Endothelial cell of umbilical vein (primary cell): ENCODE data around the gene HECTD2. TPM values are rescaled to one million over a fixed set of nuclear protein-coding genes. Genes with fewer than 3 reads are reported as not detected.

Experiments
- BruUV-seq: library from RNA; stranded (reverse); fragments of 400-500 nt; replicated peaks from 2 replicates; lab custom pipeline; 2021; lab: Mats Ljungman, UMichigan
- CTCF ChIA-PET: fragments of 300-600, 350-600 bp; sonication (Branson Sonifier 250); formaldehyde crosslinking; loops from one replicate; lab custom pipeline; 2021; ENCODE audit warnings: antibody characterized with exemption, inconsistent platforms; lab: Charles Lee
- POLR2A ChIA-PET: fragments of 300-600, 350-600 bp; sonication (Branson Sonifier 250); formaldehyde crosslinking; loops from one replicate; lab custom pipeline; 2021; ENCODE audit warnings: antibody characterized with exemption, inconsistent platforms; lab: Charles Lee
- DNase-seq: peaks from one replicate; pipeline ENCODE4 v3.0.0-alpha.2; 2011; ENCODE audit warnings: low read depth, low spot score
- FAIRE-seq: peaks from 2 replicates; lab custom pipeline; 2011; peaks lifted over from hg19 to GRCh38; lab: Jason Lieb, UNC
- H2AFZ ChIP-seq: 2 replicates; pipeline ENCODE4 v1.6.0; 2012; ENCODE audit warnings: low read depth, low read length, control low read depth, inconsistent platforms
- H3K27ac ChIP-seq: 2 replicates; pipeline ENCODE4 v1.5.1; 2011; ENCODE audit warnings: low read depth, mild to moderate bottlenecking, control low read depth, low read length, moderate library complexity; ENCODE audit not compliant: insufficient read depth
- H3K27me3 ChIP-seq, 2 experiments: 2 replicates each; pipeline versions ENCODE4 v1.6.0 to v1.6.1; 2011; ENCODE audit warnings: low read length in 2 of 2, mixed read lengths in 1 of 2; ENCODE audit not compliant: control insufficient read depth in 2 of 2, insufficient read depth in 2 of 2
- H3K36me3 ChIP-seq, 2 experiments: 2 replicates in 1 of 2; 3 replicates in 1 of 2; pipeline ENCODE4 v1.5.1; 2011; ENCODE audit warnings: low read length in 2 of 2, mild to moderate bottlenecking in 1 of 2, moderate library complexity in 1 of 2; ENCODE audit not compliant: control insufficient read depth in 2 of 2, insufficient read depth in 2 of 2; ENCODE audit errors: extremely low read depth in 1 of 2
- H3K4me1 ChIP-seq: 3 replicates; pipeline ENCODE4 v1.5.1; 2011; ENCODE audit warnings: mild to moderate bottlenecking, low read length; ENCODE audit not compliant: control insufficient read depth, insufficient read depth; ENCODE audit errors: extremely low read depth
- H3K4me2 ChIP-seq: 2 replicates; pipeline ENCODE4 v1.6.1; 2011; ENCODE audit warnings: low read length, control low read depth, mixed read lengths; ENCODE audit not compliant: insufficient read depth
- H3K4me3 ChIP-seq, 3 experiments: fragments of 200-600 bp in 1 of 3; sonication (generic), shearing (Covaris generic) in 1 of 3; replicated peaks in 1 of 3; 2 replicates each; pipeline ENCODE4 v1.5.1; 2011 to 2016; ENCODE audit warnings: control low read depth in 3 of 3, low read length in 3 of 3, mild to moderate bottlenecking in 2 of 3, inconsistent platforms in 1 of 3, low read depth in 1 of 3, moderate library complexity in 1 of 3; ENCODE audit not compliant: insufficient read depth in 1 of 3
- H3K79me2 ChIP-seq: 2 replicates; pipeline ENCODE4 v1.6.0; 2012; ENCODE audit warnings: low read length, inconsistent platforms; ENCODE audit not compliant: control insufficient read depth, insufficient read depth
- H3K9ac ChIP-seq: replicated peaks from 2 replicates; pipeline ENCODE3; 2011; ENCODE audit warnings: low read length, control low read depth; ENCODE audit not compliant: insufficient read depth; ENCODE audit errors: extremely low read depth
- H3K9me1 ChIP-seq: replicated peaks from 3 replicates; pipeline ENCODE4 v1.6.0; 2011; ENCODE audit warnings: mild to moderate bottlenecking, low read length; ENCODE audit not compliant: control insufficient read depth, insufficient read depth; ENCODE audit errors: extremely low read depth
- H3K9me3 ChIP-seq: replicated peaks from 2 replicates; pipeline ENCODE4 v1.5.1; 2012; ENCODE audit warnings: low read length, inconsistent platforms; ENCODE audit not compliant: control insufficient read depth, insufficient read depth
- H4K20me1 ChIP-seq: replicated peaks from 2 replicates; pipeline ENCODE3; 2011; ENCODE audit warnings: mild to moderate bottlenecking, low read length; ENCODE audit not compliant: control insufficient read depth, insufficient read depth; ENCODE audit errors: extremely low read depth
- CTCF ChIP-seq, 2 donors: IDR thresholded peaks; 1 replicate in 1 of 2; 2 replicates in 1 of 2; pipeline ENCODE4 v1.5.1; 2011; ENCODE audit warnings: low read length in 2 of 2, mild to moderate bottlenecking in 2 of 2, moderate library complexity in 2 of 2, control low read depth in 1 of 2, inconsistent platforms in 1 of 2, low read depth in 1 of 2; ENCODE audit not compliant: insufficient read depth in 1 of 2; ENCODE audit errors: extremely low read depth in 1 of 2
- EZH2 ChIP-seq: IDR thresholded peaks from 2 replicates; pipeline ENCODE4 v1.6.1; 2012; ENCODE audit warnings: borderline replicate concordance, low read depth, mild to moderate bottlenecking, moderate library complexity, low read length, inconsistent platforms; ENCODE audit not compliant: severe bottlenecking
- FOS ChIP-seq: IDR thresholded peaks from 2 replicates; pipeline ENCODE4 v1.6.1; 2011; ENCODE audit warnings: mild to moderate bottlenecking, low read length, moderate library complexity, borderline replicate concordance; ENCODE audit not compliant: insufficient read depth
- GATA2 ChIP-seq: IDR thresholded peaks from 2 replicates; pipeline ENCODE4 v1.7.0; 2011; ENCODE audit warnings: low read depth, mild to moderate bottlenecking, moderate library complexity, mixed read lengths, low read length; ENCODE audit not compliant: insufficient read length, insufficient read depth
- JUN ChIP-seq: IDR thresholded peaks from 2 replicates; pipeline ENCODE4 v1.6.1; 2011; ENCODE audit warnings: borderline replicate concordance, low read depth; ENCODE audit not compliant: insufficient read length, insufficient read depth
- MAX ChIP-seq: IDR thresholded peaks from 2 replicates; pipeline ENCODE4 v1.6.1; 2011; ENCODE audit not compliant: insufficient read depth, insufficient read length
- MYC ChIP-seq: IDR thresholded peaks from one replicate; pipeline ENCODE4 v1.6.1; 2011; ENCODE audit warnings: mild to moderate bottlenecking, low read depth, low read length
- POLR2A ChIP-seq: IDR thresholded peaks from 2 replicates; pipeline ENCODE4 v1.6.1; 2012; ENCODE audit warnings: low read depth, mild to moderate bottlenecking, control low read depth, low read length
- POLR2AphosphoS5 ChIP-seq: IDR thresholded peaks from 2 replicates; pipeline ENCODE4 v1.6.1; 2012; ENCODE audit warnings: low read depth, mild to moderate bottlenecking, control low read depth, low read length, moderate library complexity; ENCODE audit not compliant: insufficient read depth
- dilution Hi-C: fragments of 300-500 bp; cut with MboI; formaldehyde crosslinking; loops from one replicate; pipeline ENCODE4 v1.15.0; 2019; ENCODE audit warnings: low sequenced_read_pairs; ENCODE audit not compliant: extremely low pct_ligation_motif_present
- intact Hi-C: fragments of 100-400 bp; cut with micrococcal nuclease; formaldehyde crosslinking; loops from one replicate; pipeline ENCODE4 v1.10.0; 2022
- polyA plus RNA-seq, 4 experiments: library from polyadenylated mRNA; depleted of rRNA in 3 of 4; stranded (reverse) in 3 of 4; unstranded in 1 of 4; fragments of >200 nt; gene quantifications; 2 replicates each; pipeline versions ENCODE4 v1.2.1 to v1.2.3, GENCODE V29; 2011 to 2012; ENCODE audit warnings: missing spikeins in 1 of 4
- total RNA-seq: library from RNA; stranded (reverse); gene quantifications from 2 replicates; pipeline ENCODE4 v1.2.3, GENCODE V29; 2021

HECTD2 gene
- total and polyA plus RNA-seq, 2 donors (not counting 3 experiments of a cell fraction or from before 2014, with no cell fraction given) = 4.2 to 10.7 TPM

- H3K27ac ChIP-seq = no peak overlapping the region
- CTCF ChIA-PET = interaction anchor here (0.9 to 1.5 kb wide), 7 partner anchors 10 to 399 kb away, joined by 3 to 4 read pairs (median 3); no protein-coding TSS in a partner anchor
Measured at GRCh38 chr10:91513598-91514424, 103.7 kb downstream of the HECTD2 start.

More at GRCh38 chr10:91513598-91514424, 103.7 kb downstream of the HECTD2 start:
- TF ChIP-seq MYC (no peak), EZH2 (no peak), MAX (no peak), FOS (no peak), POLR2A (no peak), CTCF (IDR thresholded peaks at IDR 0.05; ENCODE audit: extremely low read depth in 1 of 2, insufficient read depth in 1 of 2, low read depth in 1 of 2, low read length in 2 of 2) (no peak), JUN (no peak), GATA2 (no peak), POLR2AphosphoS5 (no peak)
- no peak for FAIRE-seq
- Histone ChIP-seq H3K9me3 (no peaks in the 10 kb centered on the region), H3K9me1 (no peaks in the 10 kb centered on the region), H3K4me3 (no peak overlapping the region), H3K36me3 (peaks cover 0 to 2% of the 10 kb centered on the region in 2 experiments), H3K79me2 (no peaks in the 10 kb centered on the region), H3K4me1 (no peaks in the 10 kb centered on the region), H2AFZ (no peak overlapping the region), H3K27me3 (no peaks in the 10 kb centered on the region), H4K20me1 (no peaks in the 10 kb centered on the region), H3K9ac (no peak overlapping the region), H3K4me2 (no peak overlapping the region)
- dilution Hi-C loops (no loop called here), intact Hi-C loops (no loop called here)
- POLR2A ChIA-PET = no interaction called here
- DNase-seq = no peak
- no TSS peak for BruUV-seq
